NCI-H1694 (cell line): ENCODE data around the gene GOLT1A.

ENCODE experiments used
- DNase-seq: peaks from one replicate; lab custom pipeline; 2025; lab: John Stamatoyannopoulos, UW

GOLT1A gene

GRCh38 chr1:204192046-204192445 lies 21.7 kb downstream of the GOLT1A start:
- DNase-seq: no peak

GRCh38 chr1:204191456-204191855 lies 22.3 kb downstream of the GOLT1A start:
- DNase-seq: no peak

- DNase-seq: no peak
These were observed 23.3 kb downstream of the GOLT1A start for GRCh38 chr1:204190212-204191211.

GRCh38 chr1:204188959-204189639 lies 24.7 kb downstream of the GOLT1A start:
- DNase-seq: no peak

- DNase-seq: no peak
These were observed 27.2 kb downstream of the GOLT1A start for GRCh38 chr1:204186597-204186996.

GRCh38 chr1:204181116-204181515 lies 32.7 kb downstream of the GOLT1A start:
- DNase-seq: no peak

GRCh38 chr1:204180133-204180532 lies 33.7 kb downstream of the GOLT1A start:
- DNase-seq: no peak

- no peak for DNase-seq
These were observed 35.1 kb downstream of the GOLT1A start for GRCh38 chr1:204178487-204179281.

- DNase-seq: no peak
These were observed 36.7 kb downstream of the GOLT1A start for GRCh38 chr1:204177133-204177532.

GRCh38 chr1:204176049-204176448 lies 37.7 kb downstream of the GOLT1A start:
- no peak for DNase-seq

- DNase-seq: no peak
These were observed 38.8 kb downstream of the GOLT1A start for GRCh38 chr1:204174958-204175357.

GRCh38 chr1:204172404-204173029 lies 41.3 kb downstream of the GOLT1A start:
- no peak for DNase-seq

GRCh38 chr1:204171751-204172178 lies 42.0 kb downstream of the GOLT1A start:
- no peak for DNase-seq

- no peak for DNase-seq
These were observed 43.2 kb downstream of the GOLT1A start for GRCh38 chr1:204170494-204171155.

GRCh38 chr1:204169858-204170257 lies 43.9 kb downstream of the GOLT1A start:
- no peak for DNase-seq

- DNase-seq: no peak
These were observed 46.1 kb downstream of the GOLT1A start for GRCh38 chr1:204167730-204168129.

- no peak for DNase-seq
These were observed 47.6 kb downstream of the GOLT1A start, which contains the start of gene REN for GRCh38 chr1:204166219-204166618. REN (minus strand) TSS chr1:204166337; CDS start chr1:204166293, 44 bp downstream.

- peak; percentile 77 for DNase-seq
These were observed 51.2 kb downstream of the GOLT1A start for GRCh38 chr1:204162494-204163074.

GRCh38 chr1:204161609-204162493 lies 51.9 kb downstream of the GOLT1A start:
- DNase-seq: no peak

GRCh38 chr1:204157962-204158361 lies 55.8 kb downstream of the GOLT1A start:
- DNase-seq: no peak
